Fibroblast of lung (primary cell): ENCODE data around the gene MATN1.

Experiments
- EZH2 ChIP-seq: IDR thresholded peaks from 2 replicates; pipeline ENCODE4 v1.5.1; 2012; ENCODE audit warnings: low read length, control low read depth, mild to moderate bottlenecking; ENCODE audit errors: missing control alignments
- TF ChIP-seq, protein P1 (sequence below), 2 donors: IDR thresholded peaks in 1 of 2; conservative IDR thresholded peaks in 1 of 2; 1 replicate in 1 of 2; 2 replicates in 1 of 2; pipeline ENCODE4 v1.5.1; 2011 to 2012; ENCODE audit warnings: low read length in 2 of 2, control low read depth in 1 of 2, inconsistent platforms in 1 of 2, low read depth in 1 of 2, mild to moderate bottlenecking in 1 of 2

DNA sequence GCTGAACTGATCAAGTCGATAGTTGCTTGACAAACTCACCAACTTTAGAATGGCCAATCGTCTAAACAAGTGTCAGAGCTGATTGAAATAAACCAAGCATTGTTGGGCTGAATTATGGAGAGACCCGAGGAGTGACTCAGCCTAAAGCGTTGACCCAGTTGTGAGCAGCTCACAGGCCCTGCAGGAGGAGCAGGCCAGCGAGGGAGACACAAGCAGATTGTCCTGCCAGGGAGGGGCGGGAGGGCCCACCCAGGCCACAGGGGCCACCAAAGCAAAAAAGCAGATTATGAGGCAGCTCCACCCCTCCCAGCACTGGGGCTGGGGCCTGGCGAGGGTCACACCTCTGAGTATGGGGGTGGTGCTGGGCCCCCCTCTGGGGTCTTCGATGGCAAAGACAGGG, 10.1 kb upstream of the MATN1 start:
- TF ChIP-seq, protein P1, sequence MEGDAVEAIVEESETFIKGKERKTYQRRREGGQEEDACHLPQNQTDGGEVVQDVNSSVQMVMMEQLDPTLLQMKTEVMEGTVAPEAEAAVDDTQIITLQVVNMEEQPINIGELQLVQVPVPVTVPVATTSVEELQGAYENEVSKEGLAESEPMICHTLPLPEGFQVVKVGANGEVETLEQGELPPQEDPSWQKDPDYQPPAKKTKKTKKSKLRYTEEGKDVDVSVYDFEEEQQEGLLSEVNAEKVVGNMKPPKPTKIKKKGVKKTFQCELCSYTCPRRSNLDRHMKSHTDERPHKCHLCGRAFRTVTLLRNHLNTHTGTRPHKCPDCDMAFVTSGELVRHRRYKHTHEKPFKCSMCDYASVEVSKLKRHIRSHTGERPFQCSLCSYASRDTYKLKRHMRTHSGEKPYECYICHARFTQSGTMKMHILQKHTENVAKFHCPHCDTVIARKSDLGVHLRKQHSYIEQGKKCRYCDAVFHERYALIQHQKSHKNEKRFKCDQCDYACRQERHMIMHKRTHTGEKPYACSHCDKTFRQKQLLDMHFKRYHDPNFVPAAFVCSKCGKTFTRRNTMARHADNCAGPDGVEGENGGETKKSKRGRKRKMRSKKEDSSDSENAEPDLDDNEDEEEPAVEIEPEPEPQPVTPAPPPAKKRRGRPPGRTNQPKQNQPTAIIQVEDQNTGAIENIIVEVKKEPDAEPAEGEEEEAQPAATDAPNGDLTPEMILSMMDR (conservative IDR thresholded peaks at IDR 0.05 in 1 of 2, IDR thresholded peaks at IDR 0.05 in 1 of 2; ENCODE audit: low read depth in 1 of 2, low read length in 2 of 2), result no peak
- TF ChIP-seq EZH2, result no peak
